ENCODE results near the gene TNFRSF12A.

GRCh38 chr16:3028716-3029319 is 8.7 kb downstream of the TNFRSF12A start:
- TF ChIP-seq CTCF (conservative IDR thresholded peaks at IDR 0.05; ENCODE audit: low read length) (no peak), EZH2phosphoT487 (IDR thresholded peaks at IDR 0.05; ENCODE audit: borderline replicate concordance) (no peak)
